ENCODE results near the gene TUBA8. TPM values are rescaled to one million over a fixed set of nuclear protein-coding genes. Genes with fewer than 3 reads are reported as not detected.

TUBA8 gene
- polyA plus RNA-seq, 3 donors = 0.18 to 2.1 (median 0.27) TPM

- Mint-ChIP-seq H3K4me1 (peaks cover 33% of the 10 kb centered on the region), H3K36me3 (peaks cover 0 to 4% of the 10 kb centered on the region in 2 donors), H3K4me3 (peak overlapping the region; percentile 12 to 80), H3K9me3 (peaks cover 0 to 11% (median under 1%) of the 10 kb centered on the region in 7 donors), H3K27me3 (ENCODE audit: low read depth in 3 of 3) (peaks cover 76 to 91% (median 87%) of the 10 kb centered on the region in 3 donors), H3K27ac (no peak overlapping the region)
- Histone ChIP-seq H3K27me3 (ENCODE audit: control insufficient read depth in 2 of 2, insufficient read depth in 2 of 2, low read length in 2 of 2) (peaks cover 47 to 76% of the 10 kb centered on the region in 2 donors), H3K4me2 (replicated peaks; ENCODE audit: extremely low read depth, low read length, poor library complexity, severe bottlenecking) (peak overlapping the region; percentile 13), H3K9ac (ENCODE audit: insufficient read depth, low read length, poor library complexity, severe bottlenecking) (peak overlapping the region; percentile 36), H3K4me3 (replicated peaks in 1 of 3; ENCODE audit: low read depth in 2 of 3, low read length in 3 of 3) (no peak overlapping the region), H3K36me3 (replicated peaks in 1 of 2; ENCODE audit: control insufficient read depth in 1 of 2, insufficient read depth in 2 of 2, low read length in 2 of 2) (no peaks in the 10 kb centered on the region), H4K20me1 (ENCODE audit: insufficient read depth, low read length) (peaks cover 13% of the 10 kb centered on the region), H3K79me2 (ENCODE audit: insufficient read depth, low read length) (no peaks in the 10 kb centered on the region), H3K4me1 (ENCODE audit: control insufficient read depth in 1 of 2, insufficient read depth in 2 of 2, low read length in 2 of 2) (peaks cover 13 to 26% of the 10 kb centered on the region in 2 donors), H3K9me3 (replicated peaks in 1 of 2; ENCODE audit: control insufficient read depth in 1 of 2, insufficient read depth in 1 of 2, low read length in 2 of 2) (peaks cover 0 to 14% of the 10 kb centered on the region in 2 donors), H3K27ac (ENCODE audit: low read depth in 1 of 2, low read length in 2 of 2) (no peak overlapping the region), H2AFZ (ENCODE audit: insufficient read depth, low read depth, low read length, poor library complexity, severe bottlenecking) (no peak overlapping the region)
- intact Hi-C loops (cut with micrococcal nuclease) = no loop called here
- no peak for DNase-seq
- WGBS (ENCODE audit: insufficient coverage) = 0% methylated on average over 8 of the region's 11 CpGs
- no peak for TF ChIP-seq CTCF (IDR thresholded peaks at IDR 0.05)
Measured at GRCh38 chr22:18113680-18114394, 3.2 kb downstream of the TUBA8 start.

- intact Hi-C loops (cut with micrococcal nuclease) = no loop called here
- H3K27ac Mint-ChIP-seq = no peak overlapping the region
Measured at GRCh38 chr22:18114495-18114894, 3.9 kb downstream of the TUBA8 start.

More at GRCh38 chr22:18114495-18114894, 3.9 kb downstream of the TUBA8 start:
- peaks cover 0 to 14% of the 10 kb centered on the region in 2 donors for H3K9me3 ChIP-seq (replicated peaks in 1 of 2; ENCODE audit: control insufficient read depth in 1 of 2, insufficient read depth in 1 of 2, low read length in 2 of 2)
- H3K27ac ChIP-seq (ENCODE audit: low read depth in 1 of 2, low read length in 2 of 2) = no peak overlapping the region
- no peak overlapping the region for H3K4me3 ChIP-seq (replicated peaks in 1 of 3; ENCODE audit: low read depth in 2 of 3, low read length in 3 of 3)
- H3K9ac ChIP-seq (ENCODE audit: insufficient read depth, low read length, poor library complexity, severe bottlenecking) = peak overlapping the region; percentile 36
- Mint-ChIP-seq H3K36me3 (peaks cover 0 to 4% of the 10 kb centered on the region in 2 donors), H3K4me3 (peak overlapping the region in 1 of 2 donors; percentile 80), H3K4me1 (peaks cover 32% of the 10 kb centered on the region), H3K9me3 (peaks cover 0 to 10% (median 0%) of the 10 kb centered on the region in 7 donors), H3K27me3 (ENCODE audit: low read depth in 3 of 3) (peaks cover 74 to 91% (median 83%) of the 10 kb centered on the region in 3 donors)
- no peak for DNase-seq
- H3K4me1 ChIP-seq (ENCODE audit: control insufficient read depth in 1 of 2, insufficient read depth in 2 of 2, low read length in 2 of 2) = peaks cover 13 to 26% of the 10 kb centered on the region in 2 donors
- H3K27me3 ChIP-seq (ENCODE audit: control insufficient read depth in 2 of 2, insufficient read depth in 2 of 2, low read length in 2 of 2) = peaks cover 44 to 71% of the 10 kb centered on the region in 2 donors
- H3K4me2 ChIP-seq (replicated peaks; ENCODE audit: extremely low read depth, low read length, poor library complexity, severe bottlenecking) = no peak overlapping the region
- no peak for TF ChIP-seq CTCF (IDR thresholded peaks at IDR 0.05)
- H3K79me2 ChIP-seq (ENCODE audit: insufficient read depth, low read length) = no peaks in the 10 kb centered on the region
- no peak overlapping the region for H2AFZ ChIP-seq (ENCODE audit: insufficient read depth, low read depth, low read length, poor library complexity, severe bottlenecking)
- H4K20me1 ChIP-seq (ENCODE audit: insufficient read depth, low read length) = peaks cover 13% of the 10 kb centered on the region
- no CpG with 5 or more reads among the region's 4 CpGs for WGBS (ENCODE audit: insufficient coverage)
- H3K36me3 ChIP-seq (replicated peaks in 1 of 2; ENCODE audit: control insufficient read depth in 1 of 2, insufficient read depth in 2 of 2, low read length in 2 of 2) = no peaks in the 10 kb centered on the region
